H1 (cell line): ENCODE measurements around the gene SEPTIN5. TPM values are rescaled to one million over a fixed set of nuclear protein-coding genes. Genes with fewer than 3 reads are reported as not detected.

Experiments
- CTCF ChIA-PET: fragments of 300-600 bp; sonication (Branson Sonifier 250); formaldehyde crosslinking; loops from one replicate; lab custom pipeline; 2021; ENCODE audit not compliant: partially characterized antibody; lab: Charles Lee
- POLR2A ChIA-PET: fragments of 300-600 bp; sonication (Branson Sonifier 250); formaldehyde crosslinking; loops from one replicate; lab custom pipeline; 2021; ENCODE audit warnings: inconsistent platforms; ENCODE audit not compliant: partially characterized antibody; lab: Charles Lee
- DNase-seq, 2 experiments: peaks; one replicate each; pipeline versions ENCODE4 v3.0.0 to v3.0.0-alpha.2; 2010 to 2022; ENCODE audit warnings: low spot score in 2 of 2, low read depth in 1 of 2, mixed read lengths in 1 of 2
- FAIRE-seq: peaks from 2 replicates; lab custom pipeline; 2011; peaks lifted over from hg19 to GRCh38; lab: Jason Lieb, UNC
- H2AFZ ChIP-seq: 2 replicates; pipeline ENCODE4 v1.8.1; 2012; ENCODE audit warnings: low read length, inconsistent platforms
- H2AK5ac ChIP-seq: 2 replicates; pipeline ENCODE4 v1.6.1; 2013; ENCODE audit warnings: low read depth, low read length
- H2BK120ac ChIP-seq: replicated peaks from 2 replicates; pipeline ENCODE3; 2013; ENCODE audit warnings: low read depth, low read length, inconsistent platforms
- H2BK12ac ChIP-seq: 2 replicates; pipeline ENCODE4 v1.6.1; 2013; ENCODE audit warnings: low read depth, low read length
- H2BK15ac ChIP-seq: 2 replicates; pipeline ENCODE4 v1.6.1; 2013; ENCODE audit warnings: low read length
- H2BK20ac ChIP-seq: 2 replicates; pipeline ENCODE4 v1.6.1; 2013; ENCODE audit warnings: low read length
- H2BK5ac ChIP-seq: 2 replicates; pipeline ENCODE4 v1.6.1; 2013; ENCODE audit warnings: low read depth, low read length
- H3K14ac ChIP-seq: 2 replicates; pipeline ENCODE4 v1.6.1; 2013; ENCODE audit warnings: inconsistent platforms; ENCODE audit not compliant: insufficient read length
- H3K18ac ChIP-seq: 2 replicates; pipeline ENCODE4 v1.6.1; 2013; ENCODE audit warnings: low read length; ENCODE audit errors: extremely low read depth
- H3K23ac ChIP-seq: 2 replicates; pipeline ENCODE4 v1.6.1; 2013; ENCODE audit warnings: inconsistent platforms; ENCODE audit not compliant: insufficient read length
- H3K23me2 ChIP-seq: 2 replicates; pipeline ENCODE4 v1.6.1; 2013; ENCODE audit warnings: low read depth, low read length
- H3K27ac ChIP-seq: 2 replicates; pipeline ENCODE4 v1.6.1; 2011; ENCODE audit warnings: low read depth, low read length, inconsistent platforms
- H3K27me3 ChIP-seq, 4 experiments: replicated peaks in 1 of 4; 1 replicate in 1 of 4; 2 replicates in 3 of 4; pipeline versions ENCODE4 v1.6.1 to v1.8.1; 2011 to 2013; ENCODE audit warnings: low read length in 3 of 4, mild to moderate bottlenecking in 3 of 4, inconsistent platforms in 2 of 4, mixed read lengths in 2 of 4, moderate library complexity in 1 of 4; ENCODE audit not compliant: control insufficient read depth in 3 of 4, insufficient read depth in 3 of 4; ENCODE audit errors: extremely low read depth in 1 of 4
- H3K36me3 ChIP-seq, 4 experiments: 2 replicates each; pipeline versions ENCODE4 v1.6.1 to v1.8.1; 2011 to 2013; ENCODE audit warnings: mild to moderate bottlenecking in 4 of 4, low read length in 3 of 4, moderate library complexity in 2 of 4, control low read depth in 1 of 4, inconsistent platforms in 1 of 4; ENCODE audit not compliant: insufficient read depth in 4 of 4, control insufficient read depth in 2 of 4
- H3K4ac ChIP-seq: replicated peaks from 2 replicates; pipeline ENCODE3; 2013; ENCODE audit warnings: low read length, low read depth, mixed read lengths, inconsistent platforms; ENCODE audit not compliant: insufficient read length
- H3K4me1 ChIP-seq, 4 experiments: replicated peaks in 1 of 4; 1 replicate in 1 of 4; 2 replicates in 3 of 4; pipeline versions ENCODE4 v1.6.1 to v1.8.1; 2011 to 2013; ENCODE audit warnings: low read length in 3 of 4, inconsistent platforms in 2 of 4, mixed read lengths in 1 of 4; ENCODE audit not compliant: insufficient read depth in 4 of 4, control insufficient read depth in 3 of 4
- H3K4me2 ChIP-seq, 2 experiments: 2 replicates each; pipeline versions ENCODE4 v1.6.1 to v1.8.1; 2011 to 2013; ENCODE audit warnings: low read depth in 2 of 2, low read length in 2 of 2, control low read depth in 1 of 2, inconsistent platforms in 1 of 2, mild to moderate bottlenecking in 1 of 2; ENCODE audit not compliant: insufficient read depth in 1 of 2
- H3K4me3 ChIP-seq, 4 experiments: fragments of 200-600, 300-600 bp in 1 of 4; sonication (generic), shearing (Covaris generic), sonication (Bioruptor Twin) in 1 of 4; 2 replicates each; pipeline versions ENCODE4 v1.5.1 to v1.8.1; 2011 to 2016; ENCODE audit warnings: low read length in 4 of 4, low read depth in 3 of 4, control low read depth in 2 of 4, inconsistent platforms in 2 of 4, mild to moderate bottlenecking in 2 of 4, mixed read lengths in 1 of 4, moderate library complexity in 1 of 4; ENCODE audit not compliant: insufficient read depth in 2 of 4; ENCODE audit errors: extremely low read depth in 1 of 4
- H3K56ac ChIP-seq: replicated peaks from 2 replicates; pipeline ENCODE3; 2013; ENCODE audit warnings: low read depth, mild to moderate bottlenecking, mixed read lengths, low read length, inconsistent platforms; ENCODE audit not compliant: insufficient read length
- H3K79me1 ChIP-seq: 2 replicates; pipeline ENCODE4 v1.6.1; 2013; ENCODE audit warnings: low read depth, low read length, control low read depth
- H3K79me2 ChIP-seq, 2 experiments: 2 replicates each; pipeline versions ENCODE4 v1.6.1 to v1.8.1; 2012 to 2013; ENCODE audit warnings: low read length in 2 of 2, mild to moderate bottlenecking in 2 of 2, inconsistent platforms in 1 of 2; ENCODE audit not compliant: insufficient read depth in 2 of 2, control insufficient read depth in 1 of 2
- H3K9ac ChIP-seq, 4 experiments: replicated peaks in 1 of 4; 1 replicate in 1 of 4; 2 replicates in 3 of 4; pipeline versions ENCODE4 v1.6.1 to v1.8.1; 2011 to 2013; ENCODE audit warnings: low read depth in 3 of 4, low read length in 3 of 4, control low read depth in 2 of 4, mild to moderate bottlenecking in 2 of 4, moderate library complexity in 2 of 4, inconsistent platforms in 1 of 4; ENCODE audit errors: extremely low read depth in 1 of 4
- H3K9me3 ChIP-seq, 2 experiments: 2 replicates each; pipeline versions ENCODE4 v1.6.1 to v1.8.1; 2012 to 2013; ENCODE audit warnings: mild to moderate bottlenecking in 2 of 2, moderate library complexity in 2 of 2, control low read depth in 1 of 2, inconsistent platforms in 1 of 2, low read depth in 1 of 2, low read length in 1 of 2, mixed read lengths in 1 of 2; ENCODE audit not compliant: insufficient read depth in 2 of 2
- H4K20me1 ChIP-seq, 2 experiments: replicated peaks in 1 of 2; 2 replicates each; pipeline versions ENCODE3 to v1.8.1; 2011 to 2013; ENCODE audit warnings: inconsistent platforms in 2 of 2, low read length in 2 of 2, mild to moderate bottlenecking in 1 of 2; ENCODE audit not compliant: insufficient read depth in 2 of 2, control insufficient read depth in 1 of 2
- H4K5ac ChIP-seq: 2 replicates; pipeline ENCODE4 v1.6.1; 2013; ENCODE audit warnings: low read length, low read depth, mixed read lengths, inconsistent platforms; ENCODE audit not compliant: insufficient read length
- H4K8ac ChIP-seq: 2 replicates; pipeline ENCODE4 v1.8.0; 2013; ENCODE audit warnings: mild to moderate bottlenecking, moderate library complexity, low read length, inconsistent platforms; ENCODE audit not compliant: insufficient read depth; ENCODE audit errors: extremely low read depth
- H4K91ac ChIP-seq: replicated peaks from 2 replicates; pipeline ENCODE3; 2013; ENCODE audit warnings: low read length, mixed read lengths, inconsistent platforms; ENCODE audit not compliant: insufficient read length
- BRCA1 ChIP-seq: IDR thresholded peaks from 2 replicates; pipeline ENCODE4 v1.6.1; 2012; ENCODE audit warnings: low read depth, low read length, improper control_type of control experiment
- EZH2 ChIP-seq: fragments of 200-600 bp; sonication (generic); IDR thresholded peaks from 2 replicates; pipeline ENCODE4 v1.7.1; 2012; ENCODE audit warnings: low read depth, mild to moderate bottlenecking, moderate library complexity, low read length, inconsistent platforms; ENCODE audit not compliant: severe bottlenecking
- HDAC2 ChIP-seq, 2 experiments: fragments of 300-600 bp in 1 of 2; sonication (generic) in 1 of 2; IDR thresholded peaks; 2 replicates each; pipeline ENCODE4 v1.6.1; 2011 to 2012; ENCODE audit warnings: low read depth in 2 of 2, low read length in 2 of 2, mild to moderate bottlenecking in 2 of 2, moderate library complexity in 2 of 2, borderline replicate concordance in 1 of 2, inconsistent platforms in 1 of 2
- KDM1A ChIP-seq: fragments of 200-600, 300-600 bp; sonication (generic); IDR thresholded peaks from 2 replicates; pipeline ENCODE4 v1.7.1; 2016; ENCODE audit warnings: mild to moderate bottlenecking, low read length, borderline replicate concordance
- NRF1 ChIP-seq: IDR thresholded peaks from 2 replicates; pipeline ENCODE4 v1.6.1; 2011; ENCODE audit warnings: mild to moderate bottlenecking, low read depth, low read length, improper control_type of control experiment
- POU5F1 ChIP-seq: IDR thresholded peaks from 2 replicates; pipeline ENCODE4 v1.6.1; 2011; ENCODE audit warnings: low read depth, mild to moderate bottlenecking, low read length, moderate library complexity
- SAP30 ChIP-seq: fragments of 300-600 bp; sonication (generic); IDR thresholded peaks from 2 replicates; pipeline ENCODE4 v1.7.1; 2012; ENCODE audit warnings: low read length, moderate library complexity, mild to moderate bottlenecking, inconsistent platforms; ENCODE audit not compliant: insufficient read depth, insufficient replicate concordance
- WGBS, 2 experiments: shearing (Covaris generic) in 1 of 2; methylation state at CpG; one replicate each; pipeline versions ENCODE4 v1.1.6 to v1.1.7; 2013 to 2015; ENCODE audit warnings: low lambda C conversion rate in 2 of 2, mixed read lengths in 2 of 2, inconsistent platforms in 1 of 2, low coverage in 1 of 2, missing lambda C conversion rate in 1 of 2; ENCODE audit not compliant: insufficient replicate concordance in 2 of 2, insufficient coverage in 1 of 2, insufficient read length in 1 of 2; ENCODE audit errors: extremely low coverage in 1 of 2, missing lambda C conversion rate in 1 of 2; 5-methylcytosine and 5-hydroxymethylcytosine counted together
- polyA plus RNA-seq, 7 experiments: library from polyadenylated mRNA; depleted of rRNA in 3 of 7; stranded (reverse) in 5 of 7; unstranded in 2 of 7; fragments of >200 nt in 5 of 7; fragments of 200-250 nt in 2 of 7; gene quantifications; 1 replicate in 5 of 7; 2 replicates in 1 of 7; 4 replicates in 1 of 7; pipeline versions ENCODE4 v1.2.1 to v1.2.3, GENCODE V29; 2011 to 2013; ENCODE audit warnings: missing spikeins in 2 of 7, mixed read lengths in 2 of 7
- total RNA-seq: library from RNA; stranded (reverse); fragmentation: NEBNext Ultra II Directional; extraction: Animal tissue kit (Norgen Biotek cat#: 25700); gene quantifications from 2 replicates; pipeline ENCODE4 v1.2.1, GENCODE V29; 2021
- TF ChIP-seq, protein P1 (sequence below), 3 experiments: IDR thresholded peaks; 1 replicate in 2 of 3; 2 replicates in 1 of 3; pipeline versions ENCODE4 v1.5.1 to v1.6.1; 2011; ENCODE audit warnings: low read length in 3 of 3, mild to moderate bottlenecking in 3 of 3, inconsistent platforms in 2 of 3, low read depth in 1 of 3, moderate library complexity in 1 of 3; ENCODE audit not compliant: insufficient read depth in 1 of 3; ENCODE audit errors: control extremely low read depth in 1 of 3

The SEPTIN5 gene
- total and polyA plus RNA-seq, 2 of the 8 experiments (the other 6 are each of a cell fraction or from before 2014, with no cell fraction given), result 6.0 to 8.6 TPM

DNA sequence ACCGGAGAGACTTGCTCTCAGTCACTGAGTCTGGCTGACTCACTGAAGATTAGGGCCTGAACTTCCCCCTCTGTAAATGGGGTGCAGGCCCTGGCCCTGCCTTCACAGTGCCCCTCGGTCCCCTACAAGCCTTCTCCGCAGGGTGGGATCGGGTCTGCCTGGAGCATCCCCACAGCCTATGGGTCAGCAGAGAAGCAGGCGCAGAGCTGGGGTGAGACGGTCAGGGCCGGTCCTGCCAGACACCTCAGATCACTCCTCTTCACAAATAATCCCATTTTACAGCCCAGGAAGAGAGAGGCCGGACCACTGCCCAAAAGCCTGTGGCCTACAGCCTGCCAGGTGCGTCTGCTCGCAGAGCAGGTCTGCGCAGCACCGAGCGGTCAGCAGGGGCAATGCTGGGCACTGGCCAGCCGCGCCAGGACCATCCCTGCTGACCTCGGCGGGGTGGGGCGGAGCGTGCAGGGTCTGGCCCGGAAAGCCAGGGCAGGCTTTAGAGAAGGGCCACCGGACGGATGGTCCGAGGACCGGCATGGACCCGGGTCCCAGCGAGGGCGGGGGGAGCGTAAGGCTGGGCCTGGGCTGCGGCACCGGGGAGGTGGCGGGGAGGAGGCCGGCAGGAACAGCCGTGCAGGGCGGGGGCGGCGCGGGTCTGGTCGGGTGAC lies 522 bp upstream of the SEPTIN5 start:
- DNase-seq (peak in 1 of 2 experiments; percentile 66), FAIRE-seq (no peak)
- no peak overlapping the region for H3K9ac ChIP-seq
- H2BK5ac ChIP-seq, result 0 out of 2 replicates have a peak overlapping the region, but pooled peaks have one; percentile 32
- no peak overlapping the region for H3K14ac ChIP-seq
- H3K4ac ChIP-seq, result peak overlapping the region; percentile 83
- peaks cover 0 to 4% of the 10 kb centered on the region in 2 experiments for H4K20me1 ChIP-seq
- peaks cover 11% of the 10 kb centered on the region; the same call in 1 of the 2 replicates for H3K23me2 ChIP-seq
- peak overlapping the region; percentile 47 to 77; a peak in 3 of 4 replicates for H3K4me2 ChIP-seq
- no peak overlapping the region for H4K5ac ChIP-seq
- H3K56ac ChIP-seq, result peak overlapping the region; percentile 64
- peak overlapping the region; percentile 94; the same call in 1 of the 2 replicates for H2BK15ac ChIP-seq
- H4K8ac ChIP-seq, result no peak overlapping the region; the same call in 1 of the 2 replicates
- H3K27ac ChIP-seq, result no peak overlapping the region
- H2BK12ac ChIP-seq, result peak overlapping the region; percentile 88; the same call in 1 of the 2 replicates
- H4K91ac ChIP-seq, result peak overlapping the region; percentile 73
- H3K4me1 ChIP-seq, result peaks cover 0 to 16% (median 10%) of the 10 kb centered on the region in 4 experiments; a peak in 5 of 7 replicates
- no peak overlapping the region for H3K23ac ChIP-seq
- H2BK120ac ChIP-seq, result no peak overlapping the region
- ChIA-PET POLR2A (no interaction called here), CTCF (interaction anchor here (0.6 to 3.8 kb wide), 2 partner anchors 9 to 52 kb away, joined by 3 to 24 read pairs; no protein-coding TSS in a partner anchor)
- peaks cover 7 to 55% (median 41%) of the 10 kb centered on the region in 4 experiments for H3K27me3 ChIP-seq
- H2BK20ac ChIP-seq, result peak overlapping the region; percentile 61; the same call in 1 of the 2 replicates
- H3K79me2 ChIP-seq, result no peaks in the 10 kb centered on the region
- peak overlapping the region; percentile 60; the same call in 1 of the 2 replicates for H3K18ac ChIP-seq
- no peaks in the 10 kb centered on the region; a peak in 1 of 8 replicates for H3K36me3 ChIP-seq
- WGBS, 2 experiments, result 63% methylated on average over 15 of the region's 38 CpGs; no CpG with 5 or more reads in 1 of the 2 experiments
- H3K4me3 ChIP-seq, result peak overlapping the region; percentile 29 to 54 (median 35); a peak in 7 of 8 replicates
- H2AFZ ChIP-seq, result no peak overlapping the region
- no peaks in the 10 kb centered on the region; the same call in 1 of the 2 replicates for H3K79me1 ChIP-seq
- no peak overlapping the region for H2AK5ac ChIP-seq
- no peaks in the 10 kb centered on the region; a peak in 1 of 4 replicates for H3K9me3 ChIP-seq
- TF ChIP-seq POU5F1 (no peak), EZH2 (peak; percentile 46), KDM1A (peak; percentile 56; the same call in 1 of the 2 replicates), HDAC2 (IDR thresholded peaks at IDR 0.05; ENCODE audit: borderline replicate concordance in 1 of 2, low read depth in 2 of 2, low read length in 2 of 2) (no peak), NRF1 (no peak), SAP30 (no peak), BRCA1 (no peak)
- TF ChIP-seq, protein P1, sequence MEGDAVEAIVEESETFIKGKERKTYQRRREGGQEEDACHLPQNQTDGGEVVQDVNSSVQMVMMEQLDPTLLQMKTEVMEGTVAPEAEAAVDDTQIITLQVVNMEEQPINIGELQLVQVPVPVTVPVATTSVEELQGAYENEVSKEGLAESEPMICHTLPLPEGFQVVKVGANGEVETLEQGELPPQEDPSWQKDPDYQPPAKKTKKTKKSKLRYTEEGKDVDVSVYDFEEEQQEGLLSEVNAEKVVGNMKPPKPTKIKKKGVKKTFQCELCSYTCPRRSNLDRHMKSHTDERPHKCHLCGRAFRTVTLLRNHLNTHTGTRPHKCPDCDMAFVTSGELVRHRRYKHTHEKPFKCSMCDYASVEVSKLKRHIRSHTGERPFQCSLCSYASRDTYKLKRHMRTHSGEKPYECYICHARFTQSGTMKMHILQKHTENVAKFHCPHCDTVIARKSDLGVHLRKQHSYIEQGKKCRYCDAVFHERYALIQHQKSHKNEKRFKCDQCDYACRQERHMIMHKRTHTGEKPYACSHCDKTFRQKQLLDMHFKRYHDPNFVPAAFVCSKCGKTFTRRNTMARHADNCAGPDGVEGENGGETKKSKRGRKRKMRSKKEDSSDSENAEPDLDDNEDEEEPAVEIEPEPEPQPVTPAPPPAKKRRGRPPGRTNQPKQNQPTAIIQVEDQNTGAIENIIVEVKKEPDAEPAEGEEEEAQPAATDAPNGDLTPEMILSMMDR (IDR thresholded peaks at IDR 0.05; ENCODE audit: control extremely low read depth in 1 of 3, insufficient read depth in 1 of 3, low read depth in 1 of 3, low read length in 3 of 3), result peak in 1 of 3 experiments; percentile 2; a peak in 1 of 4 replicates
